ENCODE data around the gene KRT72. TPM values are rescaled to one million over a fixed set of nuclear protein-coding genes. Genes with fewer than 3 reads are reported as not detected.

KRT72 gene
- total and polyA plus RNA-seq, 2 experiments from 2014 or later, result not detected

GRCh38 chr12:52542785-52543318 lies 58.4 kb downstream of the KRT72 start:
- Histone ChIP-seq H3K4me3 (no peak overlapping the region), H3K79me2 (replicated peaks; ENCODE audit: insufficient read depth) (no peaks in the 10 kb centered on the region), H2AFZ (no peak overlapping the region), H3K27me3 (ENCODE audit: insufficient read depth) (no peaks in the 10 kb centered on the region), H3K4me1 (ENCODE audit: insufficient read depth) (no peaks in the 10 kb centered on the region), H4K20me1 (replicated peaks; ENCODE audit: insufficient read depth) (no peaks in the 10 kb centered on the region), H3F3A (replicated peaks; ENCODE audit: low read depth) (no peaks in the 10 kb centered on the region), H3K36me3 (ENCODE audit: insufficient read depth) (no peaks in the 10 kb centered on the region), H3K9me2 (ENCODE audit: insufficient read depth) (no peaks in the 10 kb centered on the region), H3K27ac (ENCODE audit: low read depth) (no peak overlapping the region), H3K4me2 (no peak overlapping the region)
- H3K36me3 Mint-ChIP-seq (ENCODE audit: low read depth), result no peaks in the 10 kb centered on the region
- no peaks in the 10 kb centered on the region for H3K4me1 Mint-ChIP-seq
- H3K4me3 Mint-ChIP-seq, result no peak overlapping the region
- no peak overlapping the region for H3K27ac Mint-ChIP-seq
- TF ChIP-seq, protein P1, sequence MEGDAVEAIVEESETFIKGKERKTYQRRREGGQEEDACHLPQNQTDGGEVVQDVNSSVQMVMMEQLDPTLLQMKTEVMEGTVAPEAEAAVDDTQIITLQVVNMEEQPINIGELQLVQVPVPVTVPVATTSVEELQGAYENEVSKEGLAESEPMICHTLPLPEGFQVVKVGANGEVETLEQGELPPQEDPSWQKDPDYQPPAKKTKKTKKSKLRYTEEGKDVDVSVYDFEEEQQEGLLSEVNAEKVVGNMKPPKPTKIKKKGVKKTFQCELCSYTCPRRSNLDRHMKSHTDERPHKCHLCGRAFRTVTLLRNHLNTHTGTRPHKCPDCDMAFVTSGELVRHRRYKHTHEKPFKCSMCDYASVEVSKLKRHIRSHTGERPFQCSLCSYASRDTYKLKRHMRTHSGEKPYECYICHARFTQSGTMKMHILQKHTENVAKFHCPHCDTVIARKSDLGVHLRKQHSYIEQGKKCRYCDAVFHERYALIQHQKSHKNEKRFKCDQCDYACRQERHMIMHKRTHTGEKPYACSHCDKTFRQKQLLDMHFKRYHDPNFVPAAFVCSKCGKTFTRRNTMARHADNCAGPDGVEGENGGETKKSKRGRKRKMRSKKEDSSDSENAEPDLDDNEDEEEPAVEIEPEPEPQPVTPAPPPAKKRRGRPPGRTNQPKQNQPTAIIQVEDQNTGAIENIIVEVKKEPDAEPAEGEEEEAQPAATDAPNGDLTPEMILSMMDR (conservative IDR thresholded peaks at IDR 0.05; ENCODE audit: low read depth in 2 of 2), result no peak
- peaks cover 14% of the 10 kb centered on the region for H3K27me3 Mint-ChIP-seq (ENCODE audit: insufficient read depth, low read depth, poor library complexity)
- DNase-seq (ENCODE audit: low spot score), result no peak
- no peak for ATAC-seq
- H3K9me3 Mint-ChIP-seq, result no peaks in the 10 kb centered on the region

DNA sequence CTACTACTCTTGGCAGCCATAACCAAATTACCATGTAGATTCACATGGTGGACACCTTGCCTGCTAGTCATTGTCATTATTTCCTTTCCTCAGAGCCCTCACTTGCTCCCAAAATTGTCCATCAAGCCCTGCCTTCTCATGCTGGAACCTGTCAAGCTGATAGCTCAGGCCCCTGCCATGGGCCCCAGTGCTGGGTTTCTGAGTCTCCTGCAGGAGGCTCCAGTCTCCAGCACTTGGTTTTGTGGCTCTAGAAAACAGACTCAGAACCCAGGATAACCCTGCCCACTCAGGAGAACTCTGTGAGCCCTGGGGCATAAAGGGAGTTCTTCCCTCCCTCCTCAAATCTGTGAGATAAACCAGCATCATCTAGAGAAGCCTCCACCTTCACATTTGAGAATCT lies 59.1 kb downstream of the KRT72 start:
- Mint-ChIP-seq H3K9me3 (no peaks in the 10 kb centered on the region), H3K4me1 (no peaks in the 10 kb centered on the region), H3K36me3 (ENCODE audit: low read depth) (no peaks in the 10 kb centered on the region), H3K27ac (no peak overlapping the region), H3K27me3 (ENCODE audit: insufficient read depth, low read depth, poor library complexity) (peaks cover 14% of the 10 kb centered on the region), H3K4me3 (no peak overlapping the region)
- Histone ChIP-seq H3F3A (replicated peaks; ENCODE audit: low read depth) (no peaks in the 10 kb centered on the region), H3K27ac (ENCODE audit: low read depth) (no peak overlapping the region), H4K20me1 (replicated peaks; ENCODE audit: insufficient read depth) (no peaks in the 10 kb centered on the region), H3K4me1 (ENCODE audit: insufficient read depth) (no peaks in the 10 kb centered on the region), H3K79me2 (replicated peaks; ENCODE audit: insufficient read depth) (no peaks in the 10 kb centered on the region), H3K36me3 (ENCODE audit: insufficient read depth) (no peaks in the 10 kb centered on the region), H3K9me2 (ENCODE audit: insufficient read depth) (no peaks in the 10 kb centered on the region), H3K27me3 (ENCODE audit: insufficient read depth) (no peaks in the 10 kb centered on the region), H3K4me3 (no peak overlapping the region), H3K4me2 (no peak overlapping the region), H2AFZ (no peak overlapping the region)
- ATAC-seq (no peak), DNase-seq (ENCODE audit: low spot score) (no peak)
- TF ChIP-seq, protein P1 (conservative IDR thresholded peaks at IDR 0.05; ENCODE audit: low read depth in 2 of 2), result no peak
- TF ChIP-seq EZH2 (IDR thresholded peaks at IDR 0.05; ENCODE audit: low read depth, unreplicated experiment), result no peak
- TF ChIP-seq ZNF462 (CRISPR knock-in tag; IDR thresholded peaks at IDR 0.05), result no peak
- no peak for TF ChIP-seq CREB1 (CRISPR knock-in tag; IDR thresholded peaks at IDR 0.05; ENCODE audit: low read depth)
- no peak for TF ChIP-seq ZNF114 (CRISPR knock-in tag; IDR thresholded peaks at IDR 0.05)
- TF ChIP-seq NANOG (IDR thresholded peaks at IDR 0.05; ENCODE audit: borderline replicate concordance), result no peak
- no peak for TF ChIP-seq POLR2AphosphoS5 (IDR thresholded peaks at IDR 0.05; ENCODE audit: low read depth)
- TF ChIP-seq STAT1 (IDR thresholded peaks at IDR 0.05; ENCODE audit: unreplicated experiment), result no peak

All from GM23338 (cell line).